Ovary (tissue), 9 donors: ENCODE results near the gene ADGRG2. TPM values are rescaled to one million over a fixed set of nuclear protein-coding genes. Genes with fewer than 3 reads are reported as not detected.

ENCODE experiments used
- DNase-seq, 5 donors: peaks; one replicate each; pipeline ENCODE4 v3.0.0-alpha.2; 2019 to 2020
- H3K27ac ChIP-seq, 2 donors: fragments of 200-600 bp; one replicate each; pipeline versions ENCODE4 v1.5.1 to v1.8.0; 2019 to 2022
- H3K27me3 ChIP-seq: fragments of 200-600 bp; one replicate; pipeline ENCODE4 v1.8.0; 2022
- H3K36me3 ChIP-seq: fragments of 200-600 bp; sonication (generic); one replicate; pipeline ENCODE4 v1.5.1; 2019
- H3K4me1 ChIP-seq: one replicate; pipeline ENCODE4 v1.8.1; 2013; ENCODE audit warnings: mild to moderate bottlenecking, moderate library complexity; ENCODE audit not compliant: insufficient read depth
- H3K4me3 ChIP-seq: fragments of 200-600 bp; sonication (generic); one replicate; pipeline ENCODE4 v1.5.1; 2017
- H3K9me3 ChIP-seq, 2 donors: fragments of 200-600 bp in 1 of 2; sonication (generic) in 1 of 2; one replicate each; pipeline versions ENCODE4 v1.5.1 to v1.8.1; 2013 to 2019; ENCODE audit warnings: mild to moderate bottlenecking in 1 of 2, moderate library complexity in 1 of 2
- EP300 ChIP-seq: sonication (generic); formaldehyde crosslinking; IDR thresholded peaks from one replicate; pipeline ENCODE4 v1.6.1; 2017; ENCODE audit warnings: antibody characterized with exemption
- POLR2A ChIP-seq: fragments of 450-650 bp; IDR thresholded peaks from one replicate; pipeline ENCODE4 v1.6.1; 2017; ENCODE audit warnings: antibody characterized with exemption, mild to moderate bottlenecking, moderate library complexity
- WGBS, 3 donors: extraction: QIAGEN DNeasy Blood & Tissue Kit in 1 of 3; methylation state at CpG; one replicate each; pipeline versions ENCODE4 v1.1.5 to v1.1.7; 2013 to 2017; 5-methylcytosine and 5-hydroxymethylcytosine counted together
- intact Hi-C, 4 donors: fragments of 100-400 bp; cut with DNase I; formaldehyde crosslinking; loops; one replicate each; pipeline versions ENCODE4 v1.11.0 to v1.15.1; 2022 to 2023
- polyA plus RNA-seq, 2 donors: library from polyadenylated mRNA; stranded (reverse); fragments of 200-250 nt in 1 of 2; fragments of 350-450 nt in 1 of 2; fragmentation: Illumina TruSeq in 1 of 2; extraction: RNeasy Lipid Tissue Mini Kit (QIAGEN cat#74804) in 1 of 2; gene quantifications; one replicate each; pipeline ENCODE4 v1.2.3, GENCODE V29; 2013 to 2014
- total RNA-seq, 7 donors: library from RNA; depleted of rRNA in 2 of 7; stranded (reverse); fragments of >200 nt in 2 of 7; fragmentation: NEBNext Ultra II Directional in 3 of 7; extraction: Animal tissue kit (Norgen Biotek cat#: 25700) in 3 of 7; gene quantifications; one replicate each; pipeline versions ENCODE4 v1.1.0 to v1.2.4, GENCODE V29; 2016 to 2023
- TF ChIP-seq, protein P1 (sequence below), 3 donors: fragments of 450-650 bp in 2 of 3; fragments of 200-600 bp in 1 of 3; IDR thresholded peaks; one replicate each; pipeline versions ENCODE4 v1.5.1 to v1.8.0; 2016 to 2022; ENCODE audit warnings: antibody characterized with exemption in 3 of 3, mild to moderate bottlenecking in 1 of 3
- donor health status: DM: no; HTN: no; CAD: no; lungs with moderate emphysema.
- donor health status: DM: no; HTN: no; CAD: no.
- donor health status: Bipolar disorder and iron deficiency.
- donor health status: DM: yes; HTN: yes; CAD: no.
- donor health status: DM: no; HTN: no; CAD: no.
- donor health status: DM: yes; HTN: yes; CAD: no.

The ADGRG2 gene
- total and polyA plus RNA-seq, 9 donors: 0.08 to 16.2 (median 1.3) TPM

DNA sequence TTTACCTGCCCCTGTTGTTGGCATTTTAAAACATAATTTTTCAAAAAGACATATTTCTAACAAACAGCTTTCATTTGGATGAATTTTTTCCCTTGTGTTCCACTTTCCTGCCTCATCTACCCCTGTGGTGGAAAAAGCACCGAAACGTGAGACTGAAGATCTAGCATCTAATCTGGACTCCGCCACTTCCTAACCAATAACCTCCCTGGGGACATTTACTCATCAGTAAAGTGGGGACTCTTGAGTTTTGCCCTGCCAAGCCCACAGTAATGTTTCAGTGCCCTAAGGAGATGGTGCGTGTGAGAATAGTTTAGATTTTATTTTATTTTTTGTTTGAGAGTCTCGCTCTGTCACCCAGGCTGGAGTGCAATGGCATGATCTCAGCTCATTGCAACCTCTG lies 56.7 kb downstream of the ADGRG2 start:
- intact Hi-C loops: no loop called here
- DNase-seq: no peak
- no peaks in the 10 kb centered on the region for H3K36me3 ChIP-seq
- WGBS, 3 donors: 81 to 89% (median 87%) methylated on average over 5 of the region's 5 CpGs
- TF ChIP-seq, protein P1, sequence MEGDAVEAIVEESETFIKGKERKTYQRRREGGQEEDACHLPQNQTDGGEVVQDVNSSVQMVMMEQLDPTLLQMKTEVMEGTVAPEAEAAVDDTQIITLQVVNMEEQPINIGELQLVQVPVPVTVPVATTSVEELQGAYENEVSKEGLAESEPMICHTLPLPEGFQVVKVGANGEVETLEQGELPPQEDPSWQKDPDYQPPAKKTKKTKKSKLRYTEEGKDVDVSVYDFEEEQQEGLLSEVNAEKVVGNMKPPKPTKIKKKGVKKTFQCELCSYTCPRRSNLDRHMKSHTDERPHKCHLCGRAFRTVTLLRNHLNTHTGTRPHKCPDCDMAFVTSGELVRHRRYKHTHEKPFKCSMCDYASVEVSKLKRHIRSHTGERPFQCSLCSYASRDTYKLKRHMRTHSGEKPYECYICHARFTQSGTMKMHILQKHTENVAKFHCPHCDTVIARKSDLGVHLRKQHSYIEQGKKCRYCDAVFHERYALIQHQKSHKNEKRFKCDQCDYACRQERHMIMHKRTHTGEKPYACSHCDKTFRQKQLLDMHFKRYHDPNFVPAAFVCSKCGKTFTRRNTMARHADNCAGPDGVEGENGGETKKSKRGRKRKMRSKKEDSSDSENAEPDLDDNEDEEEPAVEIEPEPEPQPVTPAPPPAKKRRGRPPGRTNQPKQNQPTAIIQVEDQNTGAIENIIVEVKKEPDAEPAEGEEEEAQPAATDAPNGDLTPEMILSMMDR (IDR thresholded peaks at IDR 0.05): no peak
- no peak for TF ChIP-seq POLR2A
- TF ChIP-seq EP300: no peak
- no peak overlapping the region for H3K27ac ChIP-seq
- H3K4me1 ChIP-seq: no peaks in the 10 kb centered on the region
- H3K9me3 ChIP-seq: no peaks in the 10 kb centered on the region
- H3K27me3 ChIP-seq: no peaks in the 10 kb centered on the region
- no peak overlapping the region for H3K4me3 ChIP-seq

DNA sequence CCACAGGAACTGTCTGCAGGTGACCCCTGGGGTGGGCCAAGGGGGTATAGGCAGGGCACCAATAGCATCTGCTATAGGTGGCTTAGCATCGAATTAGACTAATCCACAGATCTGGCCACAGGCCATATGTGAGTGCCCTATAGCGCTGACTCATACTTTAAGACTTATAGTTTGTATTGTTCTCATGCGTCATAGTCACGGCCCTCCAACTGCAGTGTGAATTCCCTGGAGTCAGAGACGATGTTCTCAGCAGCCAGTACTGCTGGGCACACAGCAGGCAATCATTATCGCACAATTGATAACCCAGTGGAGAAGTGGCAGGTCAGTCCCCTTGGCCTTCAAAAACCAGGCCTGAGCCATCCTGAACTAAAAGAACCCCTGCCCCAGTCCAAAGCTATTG lies 58.1 kb downstream of the ADGRG2 start:
- no peak overlapping the region for H3K4me3 ChIP-seq
- H3K27me3 ChIP-seq: no peaks in the 10 kb centered on the region
- 85 to 91% (median 89%) methylated on average over 6 of the region's 6 CpGs for WGBS, 3 donors
- DNase-seq: no peak
- no peak overlapping the region for H3K27ac ChIP-seq
- H3K9me3 ChIP-seq: no peaks in the 10 kb centered on the region
- TF ChIP-seq EP300: no peak
- TF ChIP-seq POLR2A: no peak
- TF ChIP-seq, protein P1 (IDR thresholded peaks at IDR 0.05): no peak
- intact Hi-C loops: no loop called here
- H3K4me1 ChIP-seq: no peaks in the 10 kb centered on the region
- no peaks in the 10 kb centered on the region for H3K36me3 ChIP-seq

DNA sequence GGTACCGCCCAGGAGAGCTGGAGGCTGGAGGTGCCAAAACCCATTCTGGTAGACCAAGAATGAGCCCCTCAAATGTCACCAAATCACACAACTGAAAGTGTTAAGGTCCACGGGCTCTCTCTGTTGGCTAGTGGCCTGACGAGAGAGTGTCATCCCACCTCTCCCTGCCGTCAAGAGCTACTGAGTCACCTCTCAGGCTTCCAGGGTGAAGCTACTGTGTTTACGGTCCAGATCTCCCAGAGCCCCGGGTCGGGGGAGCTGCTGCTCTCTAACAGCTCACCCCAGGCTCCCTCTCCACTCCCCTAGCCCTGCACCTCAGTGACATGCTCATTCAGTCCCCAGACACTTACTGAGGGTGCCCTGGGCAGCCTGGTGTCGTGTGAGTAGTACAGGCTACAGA lies 59.2 kb downstream of the ADGRG2 start:
- intact Hi-C loops: no loop called here
- H3K27me3 ChIP-seq: no peaks in the 10 kb centered on the region
- H3K27ac ChIP-seq: no peak overlapping the region
- no peak overlapping the region for H3K4me3 ChIP-seq
- no peak for DNase-seq
- 70 to 76% (median 71%) methylated on average over 8 of the region's 8 CpGs for WGBS, 3 donors
- H3K9me3 ChIP-seq: no peaks in the 10 kb centered on the region
- TF ChIP-seq, protein P1 (IDR thresholded peaks at IDR 0.05): no peak
- TF ChIP-seq EP300 (no peak), POLR2A (no peak)
- no peaks in the 10 kb centered on the region for H3K4me1 ChIP-seq
- H3K36me3 ChIP-seq: no peaks in the 10 kb centered on the region

DNA sequence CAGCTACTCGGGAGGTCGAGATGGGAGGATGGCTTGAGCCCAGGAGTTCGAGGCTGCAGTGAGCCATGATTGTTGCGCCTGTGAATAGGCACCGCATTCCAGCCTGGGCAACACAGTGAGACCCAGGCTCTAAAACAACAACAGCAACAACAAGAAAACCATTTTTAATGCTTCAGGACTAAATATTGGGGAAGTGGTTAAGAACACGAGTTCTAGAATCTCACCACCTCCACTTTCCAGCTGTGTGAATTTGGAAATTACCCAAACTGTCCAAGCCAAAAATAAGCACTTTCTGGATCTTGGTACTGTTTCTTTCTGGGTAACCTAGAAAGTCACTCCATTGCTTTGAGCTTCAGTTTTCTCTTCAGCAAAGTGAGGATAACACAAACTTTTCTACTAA lies 63.2 kb downstream of the ADGRG2 start:
- DNase-seq: no peak
- Histone ChIP-seq H3K9me3 (no peaks in the 10 kb centered on the region), H3K36me3 (no peaks in the 10 kb centered on the region), H3K4me1 (no peaks in the 10 kb centered on the region), H3K27me3 (no peaks in the 10 kb centered on the region), H3K27ac (no peak overlapping the region), H3K4me3 (no peak overlapping the region)
- intact Hi-C loops: no loop called here
- WGBS, 3 donors: 81 to 91% (median 88%) methylated on average over 6 of the region's 6 CpGs
- no peak for TF ChIP-seq EP300
- TF ChIP-seq, protein P1 (IDR thresholded peaks at IDR 0.05): no peak
- TF ChIP-seq POLR2A: no peak

DNA sequence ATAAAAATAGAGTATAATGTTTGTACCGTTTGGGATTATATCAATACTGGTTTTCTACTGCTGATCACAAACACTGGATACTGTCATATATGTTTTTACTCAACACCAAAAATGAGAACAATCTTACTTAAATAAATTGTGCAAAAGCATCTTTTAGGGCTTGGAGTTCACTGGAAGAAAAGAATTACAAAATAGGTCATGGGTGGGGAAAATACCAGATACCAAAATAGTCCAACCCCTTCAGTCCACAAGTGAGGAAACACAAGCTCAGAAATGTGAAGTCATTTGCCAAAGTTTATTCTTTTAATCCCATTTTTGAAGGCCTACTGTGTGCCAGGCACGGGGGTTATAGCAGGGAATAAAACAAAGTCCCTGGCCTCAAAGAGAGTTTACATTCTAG lies 64.4 kb downstream of the ADGRG2 start:
- Histone ChIP-seq H3K27me3 (no peaks in the 10 kb centered on the region), H3K4me3 (no peak overlapping the region), H3K9me3 (no peaks in the 10 kb centered on the region), H3K36me3 (no peaks in the 10 kb centered on the region), H3K27ac (no peak overlapping the region), H3K4me1 (no peaks in the 10 kb centered on the region)
- TF ChIP-seq EP300 (no peak), POLR2A (no peak)
- TF ChIP-seq, protein P1 (IDR thresholded peaks at IDR 0.05): no peak
- DNase-seq: no peak
- 38 to 53% (median 42%) methylated on average over 2 of the region's 2 CpGs for WGBS, 3 donors
- intact Hi-C loops: no loop called here
